CD1c-positive myeloid dendritic cell (primary cell): Measurements from ENCODE around the gene SLC27A2.
"Not testable (repeated sequence)": the region's sequence is repeated elsewhere in the genome, so short reads cannot be mapped to it uniquely, and the experiment has no call there.

Source experiments
- DNase-seq: peaks from one replicate; pipeline ENCODE4 v3.0.0-alpha.2; 2016; ENCODE audit errors: extremely low spot score

SLC27A2 gene

DNA sequence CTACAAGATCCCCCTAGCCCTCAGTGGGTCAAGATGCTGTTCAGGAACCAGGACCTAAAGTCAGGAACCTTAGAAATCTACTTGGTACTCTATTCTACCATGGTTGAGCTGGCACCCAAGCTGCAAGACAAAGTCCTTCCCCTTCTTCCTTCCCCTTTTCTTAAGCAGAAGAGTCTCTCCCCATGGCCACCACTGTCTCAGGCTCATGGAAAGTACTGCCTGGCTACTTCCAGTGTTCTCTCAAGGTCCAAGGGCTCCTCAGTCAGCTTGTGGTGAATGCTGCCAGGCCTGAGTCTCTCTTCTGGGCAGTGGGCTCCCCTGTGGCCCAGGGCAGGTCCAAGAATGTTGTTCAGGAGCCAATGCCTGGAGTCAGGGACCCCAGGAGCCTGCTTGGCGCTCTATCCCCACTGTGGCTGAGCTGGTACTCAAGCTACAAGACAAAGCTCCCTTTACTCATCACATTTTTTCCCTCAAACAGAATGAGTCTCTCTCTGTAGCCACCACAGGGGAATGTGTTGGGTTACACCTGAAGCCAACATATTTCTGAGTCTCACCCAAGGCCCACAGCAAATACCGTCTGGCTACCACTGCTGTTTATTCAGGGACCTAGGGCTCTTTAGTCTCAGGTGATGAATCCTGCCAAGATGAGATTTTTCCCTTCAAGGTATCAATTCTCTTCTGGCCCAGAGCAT, 18.1 kb upstream of the SLC27A2 start:
- peak; percentile 8 for DNase-seq

DNA sequence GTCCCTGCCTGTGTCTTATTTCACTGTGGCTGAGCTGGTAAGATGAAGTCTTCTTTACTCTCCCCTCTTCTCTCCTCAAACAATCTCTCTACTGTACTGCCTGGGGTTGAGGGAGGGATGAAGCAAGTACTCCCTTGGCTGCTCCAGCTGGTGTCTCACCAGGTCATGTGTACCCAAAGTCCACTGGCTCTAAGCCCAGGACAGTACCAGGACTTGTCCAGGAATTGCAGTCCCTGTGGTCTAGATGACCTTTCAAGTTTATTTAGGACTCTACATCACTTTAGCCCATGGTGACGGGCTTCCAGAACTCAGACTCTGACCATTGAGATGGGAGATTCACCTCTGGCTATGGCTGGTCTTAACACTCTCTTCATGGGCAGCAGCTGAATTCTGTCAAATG, 17.5 kb upstream of the SLC27A2 start:
- DNase-seq, result no peak

DNA sequence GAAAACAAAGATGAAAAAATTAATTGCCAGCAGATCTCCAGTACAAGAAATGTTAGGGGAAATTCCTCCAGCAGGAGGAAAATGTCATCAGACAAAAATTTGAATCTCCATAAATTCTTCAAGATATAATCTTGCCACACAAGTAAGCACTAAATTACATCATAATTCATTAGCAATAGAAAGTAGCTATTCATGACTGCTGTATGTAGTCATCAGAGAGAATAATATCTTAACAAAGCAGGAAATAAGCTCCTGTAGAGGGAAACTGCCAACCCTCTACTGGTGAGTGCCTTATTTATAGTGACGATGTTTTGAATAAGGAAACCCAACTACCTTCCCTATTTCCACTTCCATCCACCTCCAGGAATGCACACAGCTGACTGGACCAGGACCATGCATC, 15.8 kb upstream of the SLC27A2 start:
- DNase-seq, result peak; percentile 17

DNA sequence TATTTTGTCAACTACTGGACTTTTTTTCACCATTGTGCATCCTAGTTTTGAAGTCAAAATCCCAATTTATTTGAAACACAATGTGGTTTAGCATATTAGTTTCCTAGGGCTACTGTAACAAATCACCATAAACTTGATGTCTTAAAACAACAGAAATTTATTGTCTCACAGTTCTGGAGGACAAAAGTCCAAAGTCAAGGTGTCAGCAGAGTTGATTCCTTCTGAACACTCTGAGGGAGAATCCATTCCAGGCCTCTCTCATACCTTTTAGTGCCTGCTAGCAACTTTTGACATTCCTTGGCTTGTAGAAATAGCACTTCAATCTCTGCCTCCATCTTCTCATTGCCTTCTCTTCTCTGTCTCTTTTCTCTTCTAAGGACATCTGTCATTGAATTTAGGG, 14.9 kb upstream of the SLC27A2 start:
- no peak for DNase-seq

DNA sequence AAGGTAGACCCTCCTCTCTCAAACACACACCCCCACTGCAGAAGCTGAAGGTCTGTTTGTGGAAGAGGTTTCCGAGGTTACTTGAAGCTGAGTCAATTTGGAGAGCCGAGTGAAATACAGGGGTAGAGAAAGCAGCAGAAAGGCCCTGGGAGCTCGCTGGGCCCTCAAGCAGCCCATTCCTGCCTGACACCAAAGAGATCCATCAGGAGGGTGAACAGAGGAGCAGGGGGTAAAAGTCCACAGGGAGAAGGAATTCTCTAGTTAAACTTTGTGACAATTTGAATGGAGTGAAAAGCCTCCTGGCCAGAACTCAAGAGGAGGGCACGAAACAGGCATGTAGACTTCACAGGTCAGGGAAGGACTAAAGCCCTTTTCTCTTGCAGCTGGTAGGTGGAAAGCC, 13.6 kb upstream of the SLC27A2 start:
- DNase-seq, result no peak

DNA sequence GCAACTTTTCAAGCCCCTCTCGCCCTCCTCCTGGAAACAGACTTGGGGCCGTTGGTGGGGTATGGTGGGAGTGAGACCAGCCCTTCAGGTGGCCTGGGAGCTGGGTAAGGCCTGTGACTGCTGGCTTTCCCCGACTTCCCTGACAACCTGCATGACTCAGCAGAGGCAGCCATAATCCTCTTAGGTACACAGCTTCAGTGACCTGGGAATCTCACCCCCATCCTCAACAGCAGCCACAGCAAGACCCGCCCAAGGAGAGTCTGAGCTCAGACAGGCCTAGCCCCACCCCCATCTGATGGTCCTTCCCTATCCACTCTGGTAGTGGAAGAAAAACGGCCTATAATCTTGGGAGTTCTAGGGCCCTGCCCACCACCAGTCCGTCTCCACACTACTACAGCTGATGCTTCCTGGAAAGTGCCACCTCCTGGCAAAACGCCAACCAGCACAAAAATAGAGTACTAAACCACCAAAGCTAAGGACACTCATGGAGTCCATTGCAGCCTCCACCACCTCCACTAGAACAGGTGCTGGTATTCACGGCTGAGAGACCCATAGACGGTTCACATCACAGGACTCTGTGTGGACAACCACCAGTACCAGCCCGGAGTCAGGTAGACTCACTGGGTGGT, 13.1 kb upstream of the SLC27A2 start:
- DNase-seq, result no peak

DNA sequence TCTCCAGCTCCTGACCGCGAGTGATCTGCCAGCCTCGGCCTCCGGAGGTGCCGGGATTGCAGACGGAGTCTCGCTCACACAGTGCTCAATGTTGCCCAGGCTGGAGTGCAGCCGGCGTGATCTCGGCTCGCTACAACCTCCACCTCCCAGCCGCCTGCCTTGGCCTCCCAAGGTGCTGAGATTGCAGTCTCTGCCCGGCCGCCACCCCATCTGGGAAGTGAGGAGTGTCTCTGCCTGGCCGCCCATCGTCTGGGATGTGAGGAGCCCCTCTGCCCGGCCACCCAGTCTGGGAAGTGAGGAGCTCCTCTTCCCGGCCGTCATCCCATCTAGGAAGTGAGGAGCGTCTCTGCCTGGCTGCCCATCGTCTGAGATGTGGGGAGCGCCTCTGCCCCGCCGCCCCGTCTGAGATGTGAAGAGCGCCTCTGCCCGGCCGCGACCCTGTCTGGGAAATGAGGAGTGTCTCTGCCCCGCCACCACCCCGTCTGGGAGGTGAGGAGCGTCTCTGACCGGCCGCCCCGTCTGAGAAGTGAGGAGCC, 9.6 kb upstream of the SLC27A2 start:
- DNase-seq, result not testable (repeated sequence)

DNA sequence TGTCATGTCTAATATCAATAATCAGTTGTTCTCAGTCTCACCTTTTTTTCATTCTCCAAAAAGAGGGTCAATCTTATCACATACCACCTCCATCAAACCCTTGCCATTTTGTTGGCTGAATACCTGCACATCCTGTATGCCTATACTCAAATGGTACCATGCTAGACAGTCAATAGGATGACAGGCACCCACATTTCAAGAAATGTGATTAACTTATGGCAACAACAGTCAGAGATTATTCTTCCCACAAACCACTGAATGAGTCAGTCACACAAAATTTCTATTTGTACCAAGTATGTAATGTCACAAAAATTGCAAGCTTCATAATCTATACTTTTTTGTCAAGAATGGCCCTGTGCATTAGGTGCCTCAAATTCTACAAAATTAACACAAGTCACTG, 5.1 kb upstream of the SLC27A2 start:
- DNase-seq, result no peak

DNA sequence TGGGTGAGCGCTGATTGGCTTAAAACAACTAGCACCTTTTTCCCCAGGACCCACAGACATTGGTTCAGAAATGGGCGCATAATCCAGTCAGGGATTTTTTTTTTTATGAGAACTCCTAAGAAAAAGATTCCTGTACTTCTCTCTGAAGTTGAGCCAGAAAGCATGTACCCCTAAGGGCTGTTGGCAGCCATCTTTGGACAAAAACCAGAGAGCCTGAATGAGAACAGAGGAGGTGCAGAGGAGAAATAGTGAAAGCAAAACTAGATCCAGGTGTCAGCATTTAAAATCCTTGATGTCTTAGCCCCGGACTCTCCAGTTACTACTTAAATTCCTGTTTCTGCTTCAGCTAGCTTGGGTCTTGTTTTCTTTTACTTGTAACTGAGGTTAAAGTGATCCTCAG, 1.9 kb upstream of the SLC27A2 start:
- no peak for DNase-seq

DNA sequence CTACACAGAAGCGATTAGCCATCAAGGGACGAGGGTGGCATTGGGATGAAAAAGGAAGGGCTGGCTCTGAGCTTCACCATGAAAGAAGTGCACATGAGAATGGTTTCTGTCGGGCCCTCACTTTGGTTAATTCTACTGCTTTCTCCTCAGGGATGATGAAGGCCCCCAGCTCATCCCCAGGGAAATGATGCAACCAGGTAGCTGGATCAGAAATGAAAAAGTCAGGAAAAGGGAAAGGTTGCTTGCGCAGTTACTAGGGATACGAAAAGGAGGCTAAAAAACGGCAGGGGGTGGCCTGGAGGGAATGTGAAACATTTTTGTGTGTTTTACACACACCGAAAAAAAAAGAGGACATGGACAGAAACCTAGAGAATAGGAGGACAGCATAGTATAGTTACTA, 1.4 kb upstream of the SLC27A2 start:
- DNase-seq, result no peak

DNA sequence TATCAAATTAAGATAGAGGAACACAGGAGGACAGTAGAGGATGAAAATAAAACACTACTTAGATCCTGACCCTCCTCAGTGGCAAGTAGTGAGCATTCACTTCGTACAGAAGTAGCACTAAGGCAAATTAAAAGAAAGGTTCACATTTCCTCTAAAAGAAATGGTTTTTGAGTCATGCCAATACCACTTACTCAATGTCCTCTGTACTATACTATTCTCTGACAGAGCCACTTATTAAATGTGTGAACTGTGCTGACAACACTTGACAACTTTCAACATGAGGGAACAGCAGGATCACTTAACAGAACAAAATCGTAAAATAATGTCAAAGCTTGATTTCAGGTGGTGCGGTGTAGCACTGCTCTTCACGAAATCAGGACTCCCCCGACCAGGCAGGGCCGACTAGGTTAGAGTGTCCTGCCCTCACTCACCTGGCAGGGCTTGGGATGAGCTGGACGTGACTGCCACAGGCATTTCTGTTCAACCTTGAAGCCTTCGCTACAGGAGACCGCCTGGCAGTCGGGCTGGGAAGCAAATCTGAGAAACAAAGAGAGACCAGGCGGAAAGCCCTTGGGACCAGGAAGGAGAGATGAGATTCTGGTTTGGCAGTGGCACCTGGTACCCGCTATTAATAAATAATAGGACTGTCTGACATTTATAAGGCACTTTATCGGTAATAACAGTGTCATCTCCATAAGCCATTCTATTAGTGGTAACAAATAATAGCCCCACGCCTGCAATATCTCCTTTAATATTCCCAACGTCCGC, 611 bp upstream of the SLC27A2 start:
- no peak for DNase-seq

DNA sequence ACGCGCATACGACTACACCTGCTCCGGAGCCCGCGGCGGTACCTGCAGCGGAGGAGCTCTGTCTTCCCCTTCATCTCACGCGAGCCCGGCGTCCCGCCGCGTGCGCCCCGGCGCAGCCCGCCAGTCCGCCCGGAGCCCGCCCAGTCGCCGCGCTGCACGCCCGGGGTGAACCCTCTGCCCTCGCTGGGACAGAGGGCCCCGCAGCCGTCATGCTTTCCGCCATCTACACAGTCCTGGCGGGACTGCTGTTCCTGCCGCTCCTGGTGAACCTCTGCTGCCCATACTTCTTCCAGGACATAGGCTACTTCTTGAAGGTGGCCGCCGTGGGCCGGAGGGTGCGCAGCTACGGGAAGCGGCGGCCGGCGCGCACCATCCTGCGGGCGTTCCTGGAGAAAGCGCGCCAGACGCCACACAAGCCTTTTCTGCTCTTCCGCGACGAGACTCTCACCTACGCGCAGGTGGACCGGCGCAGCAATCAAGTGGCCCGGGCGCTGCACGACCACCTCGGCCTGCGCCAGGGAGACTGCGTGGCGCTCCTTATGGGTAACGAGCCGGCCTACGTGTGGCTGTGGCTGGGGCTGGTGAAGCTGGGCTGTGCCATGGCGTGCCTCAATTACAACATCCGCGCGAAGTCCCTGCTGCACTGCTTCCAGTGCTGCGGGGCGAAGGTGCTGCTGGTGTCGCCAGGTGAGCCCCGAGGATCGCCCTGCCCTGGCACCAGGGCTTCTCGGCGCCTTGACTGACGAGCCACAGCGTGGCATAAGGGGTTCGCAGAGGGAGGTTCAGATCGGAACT, 420 bp downstream of the SLC27A2 start:
- DNase-seq, result peak; percentile 29

DNA sequence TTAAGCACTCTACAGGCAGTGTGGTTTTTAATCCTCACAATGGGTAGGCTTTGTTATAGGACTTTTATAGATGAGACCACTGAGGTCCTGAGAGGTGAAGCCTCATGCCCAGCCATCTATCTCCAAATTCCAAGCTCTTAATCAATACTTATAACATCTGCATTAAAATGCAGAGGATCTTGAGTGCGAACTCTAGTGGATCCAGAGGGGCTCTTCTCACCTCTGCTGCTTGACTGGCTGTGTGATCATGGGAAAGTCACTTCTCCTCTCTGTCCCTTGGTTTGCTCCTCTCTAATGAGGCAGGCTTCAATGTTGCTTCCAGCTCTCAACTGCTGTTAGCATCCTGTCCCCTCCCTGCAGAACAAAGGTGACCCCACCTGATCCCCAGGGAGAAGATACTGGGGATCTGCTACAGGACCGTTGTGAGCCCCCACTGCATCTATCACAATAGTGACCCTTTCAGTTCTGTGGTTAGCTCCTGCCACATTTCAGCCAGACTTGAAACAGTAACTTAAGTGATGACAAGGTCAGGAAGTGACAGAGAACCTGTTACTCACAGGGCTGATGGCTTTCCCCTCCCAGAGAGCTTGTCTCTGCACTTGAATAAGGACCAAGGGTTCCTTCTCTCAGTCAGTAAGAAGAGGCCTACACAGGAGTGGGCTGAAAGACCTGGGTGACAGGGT, 1.3 kb downstream of the SLC27A2 start:
- DNase-seq, result no peak

DNA sequence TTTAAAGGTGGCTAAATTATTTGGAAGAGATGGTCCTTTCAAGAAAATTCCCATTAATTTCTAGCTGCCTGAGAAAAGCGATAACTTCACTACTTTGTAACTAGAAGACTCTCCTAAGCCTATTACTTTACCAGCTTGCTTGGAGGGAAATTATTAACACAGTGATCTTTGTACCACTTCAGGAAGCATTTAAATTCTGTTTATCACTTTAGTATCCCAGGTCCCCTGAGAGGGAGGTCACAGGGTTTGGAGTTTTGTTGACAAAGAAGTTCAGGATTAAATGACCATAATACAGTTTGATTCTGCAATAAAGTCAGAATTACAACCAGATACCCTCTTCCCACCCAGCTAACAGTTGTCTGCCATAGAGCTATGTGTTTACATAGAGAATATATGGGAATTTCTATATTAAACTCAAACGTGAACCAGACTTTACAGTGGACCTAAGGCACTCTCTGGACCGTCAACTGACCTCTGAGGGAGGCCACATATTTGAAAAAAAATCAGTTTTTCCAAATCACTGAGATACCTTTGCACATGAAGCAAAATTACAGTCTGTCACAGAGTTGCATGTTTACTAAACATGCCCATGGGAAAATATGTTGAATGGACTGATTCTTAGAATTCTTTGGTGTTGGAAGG, 3.0 kb downstream of the SLC27A2 start:
- no peak for DNase-seq

DNA sequence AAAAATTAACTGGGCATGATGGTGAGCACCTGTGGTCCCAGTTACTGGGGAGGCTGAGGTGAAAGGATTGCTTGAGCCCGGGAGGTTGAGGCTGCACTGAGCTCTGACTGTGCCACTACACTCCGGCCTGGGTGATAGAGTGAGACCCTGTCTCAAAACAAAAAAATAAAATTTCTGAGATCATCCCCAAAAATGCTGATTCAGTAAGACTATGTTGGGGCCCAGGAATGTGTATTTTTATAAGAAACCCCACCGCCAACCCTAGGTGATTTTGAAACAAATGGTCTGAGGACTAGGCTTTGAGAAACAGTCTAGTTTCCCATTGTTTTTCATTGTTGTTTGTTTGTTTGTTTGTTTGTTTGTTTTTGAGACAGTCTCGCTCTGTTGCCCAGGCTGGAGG, 4.1 kb downstream of the SLC27A2 start:
- DNase-seq, result no peak

DNA sequence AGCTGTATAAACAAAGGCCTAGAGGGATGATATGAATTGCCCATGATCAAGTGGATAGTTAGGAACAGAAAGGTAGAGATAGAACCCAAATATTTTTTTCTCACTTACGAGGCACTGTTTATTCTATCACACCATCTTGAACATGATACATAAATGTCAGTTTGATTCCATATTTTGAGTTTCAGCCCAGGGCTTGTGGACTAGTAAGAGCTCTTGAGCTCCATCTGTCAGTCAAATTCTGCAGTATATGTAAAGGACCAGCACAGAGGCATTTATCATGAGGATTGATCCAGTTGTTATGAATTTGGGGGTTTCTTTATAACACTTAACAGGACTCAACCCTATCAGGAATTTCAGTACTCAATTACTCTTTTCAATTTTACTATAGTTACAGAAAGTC, 4.8 kb downstream of the SLC27A2 start:
- no peak for DNase-seq

DNA sequence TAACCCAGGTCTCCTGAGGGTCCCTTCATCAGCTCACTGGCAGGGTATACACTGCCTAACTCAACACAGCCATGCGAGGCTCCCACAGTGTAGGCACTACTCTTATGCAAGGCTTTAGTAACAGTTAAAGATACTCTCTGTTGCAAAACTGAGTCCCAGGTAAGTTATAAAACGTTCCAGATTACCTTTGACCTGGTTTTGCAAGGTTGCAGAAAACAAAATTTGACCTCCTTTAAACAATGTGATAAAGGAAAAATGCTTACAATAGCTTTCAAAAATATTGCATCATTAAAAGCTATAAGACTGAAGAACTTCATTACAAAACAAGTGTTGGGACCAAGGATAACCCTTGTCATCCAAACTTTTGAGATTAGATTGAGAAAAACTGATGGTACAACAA, 5.5 kb downstream of the SLC27A2 start:
- DNase-seq, result no peak

DNA sequence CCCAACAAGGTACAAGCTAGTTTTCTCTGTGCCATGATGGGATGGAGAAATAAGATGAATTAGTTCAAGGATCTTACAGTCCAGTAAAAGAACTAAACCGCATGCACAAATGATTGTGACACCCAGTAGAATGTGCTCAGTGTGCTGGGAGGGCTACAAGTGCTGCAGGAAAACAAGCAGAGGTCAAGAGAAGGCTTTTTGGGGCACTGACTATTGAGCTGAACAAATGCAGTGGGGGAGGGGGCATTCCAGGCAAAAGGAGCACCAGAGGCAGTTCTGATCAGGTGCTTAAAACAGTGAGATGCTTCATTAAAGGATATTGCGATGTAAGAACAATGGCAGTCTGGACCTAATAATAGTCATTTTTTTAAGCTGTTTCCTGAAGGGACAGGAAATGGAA, 6.0 kb downstream of the SLC27A2 start:
- DNase-seq, result no peak

DNA sequence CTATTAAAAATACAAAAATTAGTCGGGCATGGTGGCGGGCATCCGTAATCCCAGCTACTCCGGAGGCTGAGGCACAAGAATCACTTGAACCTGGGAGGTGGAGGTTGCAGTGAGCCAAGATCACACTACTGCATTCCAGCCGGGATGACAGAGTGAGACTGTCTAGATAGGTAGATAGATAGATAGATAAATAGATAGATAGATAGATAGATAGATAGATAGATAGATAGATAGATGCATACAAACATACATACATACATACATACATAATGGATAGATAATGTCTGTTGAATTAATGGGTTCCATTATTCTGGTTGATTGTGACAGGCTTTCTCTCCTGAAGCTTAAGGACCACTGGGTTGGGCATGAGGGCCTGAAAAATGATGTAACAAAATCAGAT, 6.8 kb downstream of the SLC27A2 start:
- DNase-seq, result not testable (repeated sequence)

DNA sequence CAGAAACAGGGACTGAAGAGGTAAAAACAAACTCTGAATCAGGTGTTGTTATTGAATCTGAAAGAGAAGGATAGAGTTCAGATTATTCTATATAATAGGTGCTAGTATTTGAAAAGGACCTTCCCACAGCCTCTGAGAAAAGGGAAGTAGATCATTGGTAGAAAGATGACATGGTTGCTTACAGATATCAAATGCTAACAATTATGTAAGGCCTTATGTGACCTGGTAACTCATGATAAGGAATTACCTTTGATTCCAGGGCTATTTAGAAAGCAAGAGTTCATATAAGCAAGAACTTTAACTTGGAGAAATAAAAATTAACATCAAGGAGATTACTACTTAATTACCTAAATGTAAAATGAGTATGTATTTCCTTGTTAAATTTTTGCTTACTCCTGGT, 7.6 kb downstream of the SLC27A2 start:
- DNase-seq, result no peak

DNA sequence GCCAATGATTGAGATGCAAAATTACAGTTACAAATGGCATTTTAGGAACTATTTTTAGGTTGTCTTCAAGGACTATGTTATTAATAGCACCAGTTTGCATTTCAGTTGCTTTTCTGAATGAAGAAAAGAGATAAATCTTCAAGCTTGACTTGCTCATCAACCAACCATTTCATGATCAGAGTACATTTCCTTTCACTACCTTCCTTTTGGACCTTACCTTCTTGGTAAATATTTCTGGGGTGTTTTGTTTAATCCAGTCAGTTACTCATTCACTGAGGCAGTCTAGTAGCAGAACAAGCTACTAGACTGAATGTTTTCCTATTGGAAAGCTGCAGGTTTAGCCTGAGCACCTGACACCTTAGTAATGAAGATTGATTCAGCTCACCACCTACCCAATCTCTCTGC, 8.2 kb downstream of the SLC27A2 start:
- DNase-seq, result no peak
